Prostate gland (tissue), 2 donors: Measurements from ENCODE around the gene ATP5MG. TPM values are rescaled to one million over a fixed set of nuclear protein-coding genes. Genes with fewer than 3 reads are reported as not detected.

Experiments used
- DNase-seq: peaks from one replicate; pipeline ENCODE4 v3.0.0-alpha.2; 2019; ENCODE audit warnings: low spot score
- H3K27ac ChIP-seq, 2 donors: fragments of 200-600 bp; sonication (generic); 2 replicates each; pipeline ENCODE4 v1.5.1; 2017 to 2019
- H3K27me3 ChIP-seq: fragments of 200-600 bp; sonication (generic); replicated peaks from 2 replicates; pipeline ENCODE4 v1.5.1; 2019; ENCODE audit not compliant: insufficient read depth
- H3K36me3 ChIP-seq, 2 donors: fragments of 200-600 bp; sonication (generic); 1 replicate in 1 of 2; 2 replicates in 1 of 2; pipeline versions ENCODE4 v1.5.1 to v1.8.1; 2017 to 2019
- H3K4me1 ChIP-seq: fragments of 200-600 bp; sonication (generic); replicated peaks from 2 replicates; pipeline ENCODE4 v1.5.1; 2019
- H3K4me3 ChIP-seq, 2 donors: fragments of 200-600 bp; sonication (generic); 2 replicates each; pipeline ENCODE4 v1.5.1; 2017 to 2019
- H3K9me3 ChIP-seq: fragments of 200-600 bp; sonication (generic); 2 replicates; pipeline ENCODE4 v1.5.1; 2017
- CTCF ChIP-seq, 4 experiments: fragments of 200-600 bp in 2 of 4; fragments of 450-650 bp in 2 of 4; sonication (generic) in 2 of 4; IDR thresholded peaks; 1 replicate in 3 of 4; 2 replicates in 1 of 4; pipeline ENCODE4 v1.5.1; 2016 to 2019; ENCODE audit warnings: antibody characterized with exemption in 4 of 4, mild to moderate bottlenecking in 2 of 4, moderate library complexity in 2 of 4
- POLR2A ChIP-seq: fragments of 450-650 bp; IDR thresholded peaks from one replicate; pipeline ENCODE4 v1.6.1; 2016; ENCODE audit warnings: antibody characterized with exemption, mild to moderate bottlenecking
- POLR2AphosphoS5 ChIP-seq: sonication (generic); formaldehyde crosslinking; IDR thresholded peaks from one replicate; pipeline ENCODE4 v1.6.1; 2017; ENCODE audit warnings: antibody characterized with exemption
- WGBS: methylation state at CpG from one replicate; pipeline ENCODE4 v1.1.5; 2018; 5-methylcytosine and 5-hydroxymethylcytosine counted together
- intact Hi-C: fragments of 100-400 bp; cut with DNase I; formaldehyde crosslinking; loops from one replicate; pipeline ENCODE4 v1.14.2; 2022
- total RNA-seq, 2 donors: library from RNA; depleted of rRNA; stranded (reverse); fragments of >200 nt; gene quantifications; one replicate each; pipeline ENCODE4 v1.1.0, GENCODE V29; 2016

ATP5MG gene
- total RNA-seq, 2 donors from 2014 or later: 32.9 to 66.4 TPM

- intact Hi-C loops: loop anchor here (5.0 kb wide), 2 partner anchors 33 to 52 kb away; partner anchors contain the start of gene ATP5MG
- peak; percentile 26 for DNase-seq
Observed at GRCh38 chr11:118435290-118435892, 34.0 kb downstream of the ATP5MG start.

GRCh38 chr11:118435893-118436624 is 34.7 kb downstream of the ATP5MG start, which contains the start of gene KMT2A:
KMT2A (plus strand) TSS chr11:118436492; CDS start chr11:118436513, 21 bp downstream.
- WGBS: 0% methylated on average over 52 of the region's 83 CpGs
- TF ChIP-seq CTCF (IDR thresholded peaks at IDR 0.05) (peak in 2 of 4 experiments; percentile 87 to 98), POLR2AphosphoS5 (peak; percentile 61), POLR2A (peak; percentile 42)
- Histone ChIP-seq H3K4me1 (peaks cover 5% of the 10 kb centered on the region), H3K4me3 (peak within 1 kb of the TSS; percentile 97), H3K9me3 (no peaks in the 10 kb centered on the region), H3K27me3 (no peaks in the 10 kb centered on the region), H3K27ac (peak within 1 kb of the TSS; percentile 96 to 97), H3K36me3 (no peaks in the 10 kb centered on the region)
- intact Hi-C loops: loop anchor here (5.0 kb wide), 2 partner anchors 34 to 51 kb away; partner anchors contain the start of gene ATP5MG
- DNase-seq: peak; percentile 97

More at GRCh38 chr11:118435290-118435892, 34.0 kb downstream of the ATP5MG start:
- no peak for TF ChIP-seq POLR2AphosphoS5
- TF ChIP-seq POLR2A: no peak
- no peak for TF ChIP-seq CTCF (IDR thresholded peaks at IDR 0.05)
- WGBS: under 1% methylated on average over 34 of the region's 34 CpGs
- Histone ChIP-seq H3K27me3 (no peaks in the 10 kb centered on the region), H3K4me3 (peak overlapping the region; percentile 97), H3K4me1 (peaks cover 4% of the 10 kb centered on the region), H3K27ac (peak overlapping the region; percentile 96 to 97), H3K9me3 (no peaks in the 10 kb centered on the region), H3K36me3 (no peaks in the 10 kb centered on the region)

DNA sequence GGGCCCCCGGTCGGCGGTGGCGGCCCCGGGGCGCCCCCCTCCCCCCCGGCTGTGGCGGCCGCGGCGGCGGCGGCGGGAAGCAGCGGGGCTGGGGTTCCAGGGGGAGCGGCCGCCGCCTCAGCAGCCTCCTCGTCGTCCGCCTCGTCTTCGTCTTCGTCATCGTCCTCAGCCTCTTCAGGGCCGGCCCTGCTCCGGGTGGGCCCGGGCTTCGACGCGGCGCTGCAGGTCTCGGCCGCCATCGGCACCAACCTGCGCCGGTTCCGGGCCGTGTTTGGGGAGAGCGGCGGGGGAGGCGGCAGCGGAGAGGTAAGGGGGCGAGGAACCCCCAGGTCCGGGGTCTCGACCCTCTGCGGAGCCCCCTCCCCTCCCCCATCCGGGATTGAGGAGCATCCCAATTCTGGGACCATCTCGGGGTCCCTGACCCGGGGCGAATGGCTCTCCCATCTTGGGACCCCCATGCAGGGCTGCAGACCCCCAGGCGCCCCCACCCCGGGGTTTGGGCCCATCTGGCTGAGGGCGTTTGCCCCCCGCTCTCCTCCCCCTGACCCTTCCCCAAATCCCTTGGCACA is 35.3 kb downstream of the ATP5MG start:
- WGBS: under 1% methylated on average over 25 of the region's 55 CpGs
- Histone ChIP-seq H3K4me3 (peak overlapping the region; percentile 97), H3K4me1 (peaks cover 5% of the 10 kb centered on the region), H3K27me3 (no peaks in the 10 kb centered on the region), H3K9me3 (no peaks in the 10 kb centered on the region), H3K27ac (peak overlapping the region; percentile 96 to 97), H3K36me3 (no peaks in the 10 kb centered on the region)
- intact Hi-C loops: loop anchor here (5.0 kb wide), 2 partner anchors 34 to 51 kb away; partner anchors contain the start of gene ATP5MG
- DNase-seq: peak; percentile 6
- TF ChIP-seq CTCF (IDR thresholded peaks at IDR 0.05) (no peak), POLR2A (no peak), POLR2AphosphoS5 (no peak)

GRCh38 chr11:118437208-118438125 is 36.1 kb downstream of the ATP5MG start:
- Histone ChIP-seq H3K9me3 (no peaks in the 10 kb centered on the region), H3K4me1 (peaks cover 7% of the 10 kb centered on the region), H3K27me3 (no peaks in the 10 kb centered on the region), H3K4me3 (peak overlapping the region; percentile 97), H3K36me3 (no peaks in the 10 kb centered on the region), H3K27ac (peak overlapping the region; percentile 96 to 97)
- intact Hi-C loops: loop anchor here (5.0 kb wide), 2 partner anchors 35 to 50 kb away; partner anchors contain the start of gene ATP5MG
- TF ChIP-seq POLR2AphosphoS5 (no peak), POLR2A (peak; percentile 7)
- DNase-seq: peak; percentile 44
- WGBS: under 1% methylated on average over 28 of the region's 28 CpGs
